ENCODE data around the gene LIPG. TPM values are rescaled to one million over a fixed set of nuclear protein-coding genes. Genes with fewer than 3 reads are reported as not detected.

LIPG gene
- total and polyA plus RNA-seq, 9 of the 15 experiments (the other 6 are each of a cell fraction or from before 2014, with no cell fraction given): 0.76 to 1.8 (median 1.3) TPM

GRCh38 chr18:49565612-49566011 is 3.8 kb downstream of the LIPG start:
- Histone ChIP-seq H3K9ac (ENCODE audit: insufficient read depth in 1 of 2, low read depth in 2 of 2, low read length in 2 of 2) (no peak overlapping the region), H3K9me1 (ENCODE audit: control insufficient read depth, insufficient read depth, low read length) (no peaks in the 10 kb centered on the region), H4K20me1 (replicated peaks; ENCODE audit: control insufficient read depth, insufficient read depth, low read length) (no peaks in the 10 kb centered on the region), H3K27ac (ENCODE audit: extremely low read depth, low read depth, low read length) (no peak overlapping the region), H3K9me3 (replicated peaks; ENCODE audit: control insufficient read depth, insufficient read depth, low read depth, low read length) (no peaks in the 10 kb centered on the region), H3K27me3 (ENCODE audit: control insufficient read depth in 2 of 2, insufficient read depth in 2 of 2, low read length in 2 of 2) (peaks cover 0 to 16% of the 10 kb centered on the region in 2 experiments; a peak in 2 of 5 replicates), H3K79me2 (ENCODE audit: control insufficient read depth, insufficient read depth, low read length) (no peaks in the 10 kb centered on the region), H3K4me1 (replicated peaks in 1 of 2; ENCODE audit: control insufficient read depth in 2 of 2, insufficient read depth in 2 of 2, low read length in 2 of 2) (peaks cover 0 to 23% of the 10 kb centered on the region in 2 experiments; a peak in 4 of 5 replicates), H3K4me2 (ENCODE audit: insufficient read depth, low read length) (no peak overlapping the region), H2AFZ (ENCODE audit: low read depth, low read length) (no peak overlapping the region), H3K4me3 (no peak overlapping the region), H3K36me3 (ENCODE audit: control insufficient read depth, insufficient read depth, low read length) (no peaks in the 10 kb centered on the region)
- no peak for TF ChIP-seq MCM3 (IDR thresholded peaks at IDR 0.05)
- no peak for TF ChIP-seq ESRRB (CRISPR knock-in tag; IDR thresholded peaks at IDR 0.05; ENCODE audit: borderline replicate concordance)
- no peak for TF ChIP-seq ZNF436 (CRISPR knock-in tag; IDR thresholded peaks at IDR 0.05)
- in situ Hi-C loops (cut with MboI): no loop called here
- intact Hi-C loops (cut with micrococcal nuclease): loop anchor here (10.0 kb wide), 1 partner anchor 159 kb away; no protein-coding TSS in a partner anchor
- WGBS (ENCODE audit: insufficient coverage, low coverage, missing lambda C conversion rate): 18% methylated on average over 5 of the region's 5 CpGs
- FAIRE-seq (no peak), ATAC-seq (no peak), DNase-seq (ENCODE audit: extremely low read depth in 1 of 4, low spot score in 3 of 4) (no peak)
- ChIA-PET CTCF (ENCODE audit: low intra/inter-chr PET ratio) (no interaction called here), POLR2A (interaction anchor here (0.7 kb wide), 1 partner anchor 67 kb away, joined by 3 read pairs; no protein-coding TSS in a partner anchor)
- BruUV-seq (replicated peaks): no TSS peak

- H3K4me2 ChIP-seq (ENCODE audit: insufficient read depth, low read length): no peak overlapping the region
- H4K20me1 ChIP-seq (replicated peaks; ENCODE audit: control insufficient read depth, insufficient read depth, low read length): no peaks in the 10 kb centered on the region
- no peaks in the 10 kb centered on the region for H3K9me3 ChIP-seq (replicated peaks; ENCODE audit: control insufficient read depth, insufficient read depth, low read depth, low read length)
- POLR2A ChIA-PET: interaction anchor here (0.6 kb wide), 1 partner anchor 283 kb away, joined by 4 read pairs; no protein-coding TSS in a partner anchor
- FAIRE-seq (no peak), ATAC-seq (no peak), DNase-seq (ENCODE audit: extremely low read depth in 1 of 4, low spot score in 3 of 4) (no peak)
- H3K36me3 ChIP-seq (ENCODE audit: control insufficient read depth, insufficient read depth, low read length): no peaks in the 10 kb centered on the region
- CTCF ChIA-PET (ENCODE audit: low intra/inter-chr PET ratio): no interaction called here
- 34% methylated on average over 3 of the region's 3 CpGs for WGBS (ENCODE audit: insufficient coverage, low coverage, missing lambda C conversion rate)
- BruUV-seq (replicated peaks): no TSS peak
- H3K9ac ChIP-seq (ENCODE audit: insufficient read depth in 1 of 2, low read depth in 2 of 2, low read length in 2 of 2): no peak overlapping the region
- no peak overlapping the region for H2AFZ ChIP-seq (ENCODE audit: low read depth, low read length)
- H3K4me3 ChIP-seq: no peak overlapping the region
- H3K27ac ChIP-seq (ENCODE audit: extremely low read depth, low read depth, low read length): no peak overlapping the region
- no peaks in the 10 kb centered on the region for H3K9me1 ChIP-seq (ENCODE audit: control insufficient read depth, insufficient read depth, low read length)
- in situ Hi-C loops (cut with MboI): no loop called here
- intact Hi-C loops (cut with micrococcal nuclease): loop anchor here (10.0 kb wide), 1 partner anchor 159 kb away; no protein-coding TSS in a partner anchor
- no peaks in the 10 kb centered on the region for H3K79me2 ChIP-seq (ENCODE audit: control insufficient read depth, insufficient read depth, low read length)
- TF ChIP-seq BDP1 (IDR thresholded peaks at IDR 0.05; ENCODE audit: insufficient read depth, insufficient read length) (no peak), PRPF4 (IDR thresholded peaks at IDR 0.05; ENCODE audit: insufficient read depth, low read depth, low read length, poor library complexity, severe bottlenecking) (no peak), SRSF1 (IDR thresholded peaks at IDR 0.05; ENCODE audit: low read depth, low read length) (no peak), DIDO1 (tag; IDR thresholded peaks at IDR 0.05; ENCODE audit: low read depth) (no peak)
- peaks cover 0 to 16% of the 10 kb centered on the region in 2 experiments; a peak in 4 of 5 replicates for H3K4me1 ChIP-seq (replicated peaks in 1 of 2; ENCODE audit: control insufficient read depth in 2 of 2, insufficient read depth in 2 of 2, low read length in 2 of 2)
- peaks cover 0 to 9% of the 10 kb centered on the region in 2 experiments; a peak in 2 of 5 replicates for H3K27me3 ChIP-seq (ENCODE audit: control insufficient read depth in 2 of 2, insufficient read depth in 2 of 2, low read length in 2 of 2)
Measured at GRCh38 chr18:49566217-49566770, 4.4 kb downstream of the LIPG start.

All from K562 (cell line).